SK-N-MC (cell line): ENCODE data around the gene COL6A1.

Source experiments
- EZH2 ChIP-seq: fragments of 200-600 bp; sonication (generic); IDR thresholded peaks from one replicate; pipeline ENCODE4 v1.6.1; 2017; ENCODE audit warnings: antibody characterized with exemption
- POLR2AphosphoS5 ChIP-seq: IDR thresholded peaks from 2 replicates; pipeline ENCODE4 v1.6.1; 2012; ENCODE audit warnings: mild to moderate bottlenecking, low read depth, low read length, borderline replicate concordance

DNA sequence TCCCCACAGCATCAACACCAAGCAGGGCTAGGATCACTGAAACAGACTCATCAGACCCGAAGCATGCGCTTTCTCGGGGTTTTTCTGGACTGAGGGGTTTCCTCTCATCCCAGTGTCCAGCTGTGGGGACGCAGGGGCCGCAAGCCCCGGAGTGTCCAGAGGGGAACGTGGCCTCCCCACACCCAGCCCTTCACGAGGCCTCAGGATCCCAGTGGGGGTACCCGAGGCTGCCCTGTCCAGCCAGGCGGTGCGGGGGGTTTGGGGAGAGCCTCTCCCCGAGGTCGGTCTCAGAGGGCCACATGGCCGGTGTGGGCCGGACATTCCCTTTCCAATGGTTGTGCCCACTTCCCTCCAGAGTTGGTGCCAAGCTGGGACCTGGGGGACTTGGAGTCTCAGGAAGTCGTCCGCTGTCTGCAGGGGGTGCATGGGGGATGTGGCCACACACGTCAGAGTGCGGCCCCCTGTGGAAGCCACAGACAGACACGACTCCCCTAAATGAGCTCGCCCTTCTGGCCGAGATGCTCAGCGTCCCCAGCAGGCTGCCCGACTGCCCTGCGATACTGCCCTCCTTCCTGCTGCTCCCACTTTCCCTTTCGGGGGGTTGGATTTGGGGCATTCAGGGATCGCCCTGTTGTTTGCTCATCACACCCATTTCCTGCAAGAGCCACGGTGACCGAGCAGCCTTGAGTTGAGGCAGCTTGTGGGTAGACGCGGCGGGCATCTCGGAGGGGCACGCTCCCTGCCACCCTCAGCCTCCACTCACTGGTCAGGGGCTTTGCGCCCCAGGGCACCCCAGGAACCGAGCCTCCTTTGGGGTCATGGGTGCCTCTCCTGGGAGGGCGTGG is 4.1 kb downstream of the COL6A1 start:
- TF ChIP-seq POLR2AphosphoS5 (no peak), EZH2 (no peak)
